SK-N-SH (cell line): ENCODE measurements around the gene ZFP42. TPM values are rescaled to one million over a fixed set of nuclear protein-coding genes. Genes with fewer than 3 reads are reported as not detected.

Experiments
- CTCF ChIA-PET: fragments of 300-600, 350-600 bp; formaldehyde crosslinking; extraction: SDS; loops from one replicate; lab custom pipeline; 2021; lab: Yijun Ruan, JAX
- POLR2A ChIA-PET: fragments of 350-600 bp; sonication (Branson Sonifier 250); formaldehyde crosslinking; extraction: SDS; loops from one replicate; lab custom pipeline; 2020; ENCODE audit warnings: antibody characterized with exemption, inconsistent platforms; lab: Yijun Ruan, JAX
- DNase-seq: peaks from one replicate; pipeline ENCODE4 v3.0.0; 2012
- H2AFZ ChIP-seq: fragments of 200-600 bp; sonication (generic); 2 replicates; pipeline ENCODE4 v1.8.1; 2016; ENCODE audit warnings: antibody characterized with exemption, mild to moderate bottlenecking, low read depth
- H3F3A ChIP-seq: fragments of 200-600 bp; sonication (generic); replicated peaks from 2 replicates; pipeline ENCODE3; 2016; ENCODE audit warnings: antibody characterized with exemption, mild to moderate bottlenecking; ENCODE audit not compliant: insufficient read depth
- H3K27ac ChIP-seq, 2 experiments: fragments of 200-500 bp in 1 of 2; fragments of 200-600 bp in 1 of 2; sonication (Bioruptor generic) in 1 of 2; sonication (generic), shearing (Covaris generic) in 1 of 2; 2 replicates each; pipeline versions ENCODE4 v1.5.1 to v1.6.1; 2014 to 2016; ENCODE audit warnings: low read depth in 2 of 2, inconsistent platforms in 1 of 2, low read length in 1 of 2, mild to moderate bottlenecking in 1 of 2, mixed read lengths in 1 of 2
- H3K27me3 ChIP-seq: fragments of 200-600 bp; sonication (generic), shearing (Covaris generic); 2 replicates; pipeline ENCODE4 v1.6.1; 2016; ENCODE audit warnings: mixed run types; ENCODE audit not compliant: insufficient read depth
- H3K36me3 ChIP-seq, 2 experiments: fragments of 200-500 bp in 1 of 2; fragments of 200-600 bp in 1 of 2; sonication (Bioruptor generic) in 1 of 2; sonication (generic) in 1 of 2; replicated peaks in 1 of 2; 2 replicates each; pipeline versions ENCODE3 to v1.5.1; 2014 to 2016; ENCODE audit warnings: low read length in 1 of 2, mild to moderate bottlenecking in 1 of 2; ENCODE audit not compliant: insufficient read depth in 2 of 2, control insufficient read depth in 1 of 2
- H3K4me1 ChIP-seq, 2 experiments: fragments of 200-500 bp in 1 of 2; fragments of 200-600 bp in 1 of 2; sonication (Bioruptor generic) in 1 of 2; sonication (generic), shearing (Covaris generic) in 1 of 2; 2 replicates each; pipeline versions ENCODE4 v1.5.1 to v1.6.1; 2014 to 2016; ENCODE audit warnings: low read depth in 1 of 2, low read length in 1 of 2, mixed run types in 1 of 2; ENCODE audit not compliant: insufficient read depth in 2 of 2, control insufficient read depth in 1 of 2
- H3K4me2 ChIP-seq: fragments of 200-600 bp; sonication (generic), shearing (Covaris generic); 2 replicates; pipeline ENCODE4 v1.6.1; 2017; ENCODE audit warnings: mixed run types
- H3K4me3 ChIP-seq, 2 experiments: fragments of 200-500 bp in 1 of 2; fragments of 200-600 bp in 1 of 2; sonication (Bioruptor generic) in 1 of 2; sonication (generic), shearing (Covaris generic) in 1 of 2; 2 replicates each; pipeline versions ENCODE4 v1.5.1 to v1.8.1; 2014 to 2016; ENCODE audit warnings: low read depth in 2 of 2, inconsistent platforms in 1 of 2, low read length in 1 of 2, mild to moderate bottlenecking in 1 of 2, mixed read lengths in 1 of 2, moderate library complexity in 1 of 2
- H3K79me2 ChIP-seq: fragments of 200-600 bp; sonication (generic); 2 replicates; pipeline ENCODE4 v1.8.1; 2017; ENCODE audit warnings: mild to moderate bottlenecking; ENCODE audit not compliant: insufficient read depth
- H3K9ac ChIP-seq: fragments of 200-600 bp; sonication (generic); 2 replicates; pipeline ENCODE4 v1.6.1; 2017; ENCODE audit warnings: mixed run types
- H3K9me2 ChIP-seq: fragments of 200-600 bp; sonication (generic); 2 replicates; pipeline ENCODE4 v1.6.1; 2017; ENCODE audit warnings: mixed run types
- H3K9me3 ChIP-seq: fragments of 200-600 bp; sonication (generic); 2 replicates; pipeline ENCODE4 v1.6.1; 2017; ENCODE audit warnings: mixed run types, mild to moderate bottlenecking, moderate library complexity
- H4K20me1 ChIP-seq: fragments of 200-600 bp; sonication (generic); 2 replicates; pipeline ENCODE4 v1.6.1; 2017; ENCODE audit warnings: mild to moderate bottlenecking, mixed run types; ENCODE audit not compliant: insufficient read depth
- CHD2 ChIP-seq: fragments of 150-350 bp; IDR thresholded peaks from 2 replicates; pipeline ENCODE4 v1.6.1; 2018; ENCODE audit warnings: low read length; ENCODE audit not compliant: partially characterized antibody
- CTCF ChIP-seq: fragments of 200-600 bp; sonication (generic); IDR thresholded peaks from 2 replicates; pipeline ENCODE4 v1.6.1; 2017; ENCODE audit warnings: antibody characterized with exemption, mild to moderate bottlenecking, moderate library complexity
- EZH2phosphoT487 ChIP-seq: fragments of 200-600 bp; sonication (generic); IDR thresholded peaks from 2 replicates; pipeline ENCODE4 v1.6.1; 2017; ENCODE audit warnings: low read depth, mixed run types, mild to moderate bottlenecking, antibody characterized with exemption, moderate library complexity, borderline replicate concordance
- FOXJ3 ChIP-seq: sonication (generic); formaldehyde crosslinking; IDR thresholded peaks from 2 replicates; pipeline ENCODE4 v1.5.1; 2020; ENCODE audit warnings: mild to moderate bottlenecking, missing genetic modification reagents
- MXI1 ChIP-seq: IDR thresholded peaks from 2 replicates; pipeline ENCODE4 v1.6.1; 2012; ENCODE audit warnings: mild to moderate bottlenecking, low read depth, low read length, improper control_type of control experiment
- PBX3 ChIP-seq: IDR thresholded peaks from 2 replicates; pipeline ENCODE4; 2012
- RAD21 ChIP-seq: IDR thresholded peaks from 2 replicates; pipeline ENCODE4 v1.6.1; 2012; ENCODE audit warnings: mild to moderate bottlenecking, low read length
- RCOR1 ChIP-seq: fragments of 150-350 bp; IDR thresholded peaks from 2 replicates; pipeline ENCODE4 v1.6.1; 2017; ENCODE audit warnings: antibody characterized with exemption, low read length
- USF1 ChIP-seq: IDR thresholded peaks from 2 replicates; pipeline ENCODE4 v1.4.0; 2012; ENCODE audit warnings: low read depth, borderline replicate concordance
- WGBS: methylation state at CpG from one replicate; pipeline ENCODE4 v1.1.6; 2017; ENCODE audit warnings: low lambda C conversion rate; 5-methylcytosine and 5-hydroxymethylcytosine counted together
- polyA plus RNA-seq, 3 experiments: library from polyadenylated mRNA; depleted of rRNA; stranded (reverse); fragments of >200 nt; gene quantifications; 2 replicates each; pipeline ENCODE4 v1.2.3, GENCODE V29; 2012
- TF ChIP-seq, protein P1 (sequence below): fragments of 150-350 bp; IDR thresholded peaks from 2 replicates; pipeline ENCODE4 v1.6.1; 2016; ENCODE audit warnings: mild to moderate bottlenecking, low read depth, low read length
- TF ChIP-seq, protein P2 (sequence below): IDR thresholded peaks from 2 replicates; pipeline ENCODE4 v1.6.1; 2012; ENCODE audit warnings: mild to moderate bottlenecking, low read depth, low read length, moderate library complexity

Gene ZFP42
- polyA plus RNA-seq, 1 of the 3 experiments (the other 2 are of a cell fraction): not detected

DNA sequence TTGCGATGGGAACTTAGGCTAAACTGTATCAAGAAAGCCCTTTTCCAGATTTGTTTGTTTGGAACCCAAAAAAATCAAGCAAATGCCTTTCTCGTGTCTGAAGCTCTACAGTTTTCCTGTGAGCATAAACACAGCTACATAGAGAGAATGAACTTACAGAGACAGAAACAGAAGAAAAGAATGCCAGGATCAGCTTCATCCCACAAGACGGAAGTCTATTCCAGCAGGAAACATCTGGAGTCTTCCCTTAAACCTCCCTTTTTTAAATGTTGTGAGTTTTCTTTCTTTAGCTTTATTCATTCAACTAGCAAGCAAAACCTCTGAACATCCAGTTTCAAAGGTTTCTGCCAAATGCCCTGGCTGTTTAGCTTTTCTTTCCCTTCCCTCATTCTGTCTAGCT is 32.6 kb upstream of the ZFP42 start (continued):
- TF ChIP-seq, protein P1, sequence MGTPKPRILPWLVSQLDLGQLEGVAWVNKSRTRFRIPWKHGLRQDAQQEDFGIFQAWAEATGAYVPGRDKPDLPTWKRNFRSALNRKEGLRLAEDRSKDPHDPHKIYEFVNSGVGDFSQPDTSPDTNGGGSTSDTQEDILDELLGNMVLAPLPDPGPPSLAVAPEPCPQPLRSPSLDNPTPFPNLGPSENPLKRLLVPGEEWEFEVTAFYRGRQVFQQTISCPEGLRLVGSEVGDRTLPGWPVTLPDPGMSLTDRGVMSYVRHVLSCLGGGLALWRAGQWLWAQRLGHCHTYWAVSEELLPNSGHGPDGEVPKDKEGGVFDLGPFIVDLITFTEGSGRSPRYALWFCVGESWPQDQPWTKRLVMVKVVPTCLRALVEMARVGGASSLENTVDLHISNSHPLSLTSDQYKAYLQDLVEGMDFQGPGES: no peak

- H3F3A ChIP-seq: no peaks in the 10 kb centered on the region
- WGBS: 56% methylated on average over 8 of the region's 8 CpGs
Observed at GRCh38 chr4:187965726-187966125, 29.8 kb upstream of the ZFP42 start.

More at GRCh38 chr4:187965726-187966125, 29.8 kb upstream of the ZFP42 start:
- no peaks in the 10 kb centered on the region; the same call in 1 of the 2 replicates for H3K27me3 ChIP-seq
- no peaks in the 10 kb centered on the region for H3K9me3 ChIP-seq
- no peak overlapping the region for H2AFZ ChIP-seq
- H3K79me2 ChIP-seq: no peaks in the 10 kb centered on the region
- H3K4me3 ChIP-seq: no peak overlapping the region
- H3K36me3 ChIP-seq: no peaks in the 10 kb centered on the region
- no peak for DNase-seq
- POLR2A ChIA-PET: no interaction called here
- no peak overlapping the region for H3K9ac ChIP-seq
- CTCF ChIA-PET: no interaction called here
- H3K4me1 ChIP-seq: no peaks in the 10 kb centered on the region
- no peak overlapping the region for H3K4me2 ChIP-seq
- no peaks in the 10 kb centered on the region for H3K9me2 ChIP-seq
- H3K27ac ChIP-seq: no peak overlapping the region
- TF ChIP-seq PBX3: no peak
- TF ChIP-seq CHD2: no peak
- TF ChIP-seq RAD21: no peak
- no peak for TF ChIP-seq USF1
- TF ChIP-seq RCOR1: no peak
- TF ChIP-seq FOXJ3 (CRISPR knock-in tag): no peak
- no peak for TF ChIP-seq MXI1
- TF ChIP-seq CTCF: no peak
- TF ChIP-seq, protein P2, sequence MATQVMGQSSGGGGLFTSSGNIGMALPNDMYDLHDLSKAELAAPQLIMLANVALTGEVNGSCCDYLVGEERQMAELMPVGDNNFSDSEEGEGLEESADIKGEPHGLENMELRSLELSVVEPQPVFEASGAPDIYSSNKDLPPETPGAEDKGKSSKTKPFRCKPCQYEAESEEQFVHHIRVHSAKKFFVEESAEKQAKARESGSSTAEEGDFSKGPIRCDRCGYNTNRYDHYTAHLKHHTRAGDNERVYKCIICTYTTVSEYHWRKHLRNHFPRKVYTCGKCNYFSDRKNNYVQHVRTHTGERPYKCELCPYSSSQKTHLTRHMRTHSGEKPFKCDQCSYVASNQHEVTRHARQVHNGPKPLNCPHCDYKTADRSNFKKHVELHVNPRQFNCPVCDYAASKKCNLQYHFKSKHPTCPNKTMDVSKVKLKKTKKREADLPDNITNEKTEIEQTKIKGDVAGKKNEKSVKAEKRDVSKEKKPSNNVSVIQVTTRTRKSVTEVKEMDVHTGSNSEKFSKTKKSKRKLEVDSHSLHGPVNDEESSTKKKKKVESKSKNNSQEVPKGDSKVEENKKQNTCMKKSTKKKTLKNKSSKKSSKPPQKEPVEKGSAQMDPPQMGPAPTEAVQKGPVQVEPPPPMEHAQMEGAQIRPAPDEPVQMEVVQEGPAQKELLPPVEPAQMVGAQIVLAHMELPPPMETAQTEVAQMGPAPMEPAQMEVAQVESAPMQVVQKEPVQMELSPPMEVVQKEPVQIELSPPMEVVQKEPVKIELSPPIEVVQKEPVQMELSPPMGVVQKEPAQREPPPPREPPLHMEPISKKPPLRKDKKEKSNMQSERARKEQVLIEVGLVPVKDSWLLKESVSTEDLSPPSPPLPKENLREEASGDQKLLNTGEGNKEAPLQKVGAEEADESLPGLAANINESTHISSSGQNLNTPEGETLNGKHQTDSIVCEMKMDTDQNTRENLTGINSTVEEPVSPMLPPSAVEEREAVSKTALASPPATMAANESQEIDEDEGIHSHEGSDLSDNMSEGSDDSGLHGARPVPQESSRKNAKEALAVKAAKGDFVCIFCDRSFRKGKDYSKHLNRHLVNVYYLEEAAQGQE: no peak
- TF ChIP-seq EZH2phosphoT487: no peak
- TF ChIP-seq, all 33 proteins: peak for 0
- H4K20me1 ChIP-seq: no peaks in the 10 kb centered on the region
